AG09309 (cell line): ENCODE measurements around the gene ADAM8.
"Not testable (repeated sequence)": the region's sequence is repeated elsewhere in the genome, so short reads cannot be mapped to it uniquely, and the experiment has no call there.

Source experiments
- DNase-seq: peaks from one replicate; pipeline ENCODE4 v3.0.0-alpha.2; 2010; ENCODE audit warnings: low read depth
- H3K4me3 ChIP-seq: 2 replicates; pipeline ENCODE4 v1.5.1; 2011; ENCODE audit warnings: mild to moderate bottlenecking, low read depth, low read length, moderate library complexity; ENCODE audit not compliant: control insufficient read depth
- TF ChIP-seq, protein P1 (sequence below): IDR thresholded peaks from 2 replicates; pipeline ENCODE4 v1.5.1; 2011; ENCODE audit warnings: mild to moderate bottlenecking, low read depth, low read length, inconsistent platforms; ENCODE audit not compliant: insufficient read depth, control insufficient read depth; ENCODE audit errors: missing control alignments

Gene ADAM8

DNA sequence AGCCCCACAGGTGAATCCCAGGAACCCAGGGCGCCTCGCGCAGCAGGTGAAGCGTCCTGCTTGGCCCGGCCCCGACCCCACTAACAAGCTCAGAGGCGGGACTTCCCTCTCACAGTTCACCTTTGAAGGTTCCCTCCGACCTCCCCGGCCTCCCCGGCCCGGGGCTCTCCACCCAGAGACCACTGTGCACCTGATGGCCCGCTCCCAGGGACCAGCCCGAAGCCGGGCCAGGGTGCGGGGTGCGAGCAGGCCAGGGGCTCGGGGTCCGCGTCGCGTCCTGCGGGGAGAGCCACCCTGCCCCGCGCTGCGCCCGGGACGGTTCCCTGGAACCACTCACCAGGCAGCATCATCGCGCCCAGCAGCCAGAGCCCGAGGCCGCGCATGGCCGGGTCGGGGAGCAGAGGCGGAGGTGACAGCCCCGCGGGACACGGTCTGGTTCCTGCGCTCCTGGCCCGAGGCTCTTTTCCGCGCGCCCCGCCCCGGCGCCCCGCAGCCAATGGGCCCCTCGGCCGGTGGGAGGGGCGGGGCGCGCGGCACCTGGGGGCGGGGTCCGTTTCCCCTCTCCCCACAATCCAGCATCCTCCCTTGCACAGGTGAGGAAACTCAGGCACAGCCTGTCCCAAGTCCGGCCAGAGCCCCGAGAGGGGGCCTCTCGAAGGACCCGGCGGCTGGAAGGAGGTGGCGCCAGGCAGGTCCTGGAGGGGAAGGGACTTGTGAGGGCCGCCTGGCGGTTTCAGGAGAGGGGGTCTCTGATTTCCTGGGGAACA lies at the start of gene ADAM8:
Gene ADAM8, minus strand, starts transcription at position 434 of the 767 bp plus-strand sequence. Its CDS starts 51 bp downstream, at position 383.
- TF ChIP-seq, protein P1, sequence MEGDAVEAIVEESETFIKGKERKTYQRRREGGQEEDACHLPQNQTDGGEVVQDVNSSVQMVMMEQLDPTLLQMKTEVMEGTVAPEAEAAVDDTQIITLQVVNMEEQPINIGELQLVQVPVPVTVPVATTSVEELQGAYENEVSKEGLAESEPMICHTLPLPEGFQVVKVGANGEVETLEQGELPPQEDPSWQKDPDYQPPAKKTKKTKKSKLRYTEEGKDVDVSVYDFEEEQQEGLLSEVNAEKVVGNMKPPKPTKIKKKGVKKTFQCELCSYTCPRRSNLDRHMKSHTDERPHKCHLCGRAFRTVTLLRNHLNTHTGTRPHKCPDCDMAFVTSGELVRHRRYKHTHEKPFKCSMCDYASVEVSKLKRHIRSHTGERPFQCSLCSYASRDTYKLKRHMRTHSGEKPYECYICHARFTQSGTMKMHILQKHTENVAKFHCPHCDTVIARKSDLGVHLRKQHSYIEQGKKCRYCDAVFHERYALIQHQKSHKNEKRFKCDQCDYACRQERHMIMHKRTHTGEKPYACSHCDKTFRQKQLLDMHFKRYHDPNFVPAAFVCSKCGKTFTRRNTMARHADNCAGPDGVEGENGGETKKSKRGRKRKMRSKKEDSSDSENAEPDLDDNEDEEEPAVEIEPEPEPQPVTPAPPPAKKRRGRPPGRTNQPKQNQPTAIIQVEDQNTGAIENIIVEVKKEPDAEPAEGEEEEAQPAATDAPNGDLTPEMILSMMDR, result no peak
- no peak within 1 kb of the TSS for H3K4me3 ChIP-seq

DNA sequence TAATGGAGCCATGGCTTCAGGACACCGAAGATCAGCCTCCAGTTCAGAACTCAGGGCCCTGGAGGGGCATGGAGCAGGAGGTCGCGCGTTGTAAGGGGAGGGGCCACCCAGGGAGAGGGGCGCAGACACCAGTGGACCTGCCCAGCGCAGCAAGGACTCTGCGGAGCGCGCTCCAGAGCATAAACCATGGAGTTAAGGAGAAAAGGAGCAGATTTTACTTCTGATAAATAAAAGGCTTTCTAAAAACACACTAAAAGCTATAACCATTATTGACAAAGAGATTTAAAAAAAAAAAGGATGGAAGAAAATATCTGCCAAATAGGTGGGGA lies 49.5 kb upstream of the ADAM8 start:
- TF ChIP-seq, protein P1, result no peak
- DNase-seq, result no peak
- H3K4me3 ChIP-seq, result peak overlapping the region; percentile 16; the same call in 1 of the 2 replicates

More for the DNA sequence above, at the start of gene ADAM8:
- no peak for DNase-seq

DNA sequence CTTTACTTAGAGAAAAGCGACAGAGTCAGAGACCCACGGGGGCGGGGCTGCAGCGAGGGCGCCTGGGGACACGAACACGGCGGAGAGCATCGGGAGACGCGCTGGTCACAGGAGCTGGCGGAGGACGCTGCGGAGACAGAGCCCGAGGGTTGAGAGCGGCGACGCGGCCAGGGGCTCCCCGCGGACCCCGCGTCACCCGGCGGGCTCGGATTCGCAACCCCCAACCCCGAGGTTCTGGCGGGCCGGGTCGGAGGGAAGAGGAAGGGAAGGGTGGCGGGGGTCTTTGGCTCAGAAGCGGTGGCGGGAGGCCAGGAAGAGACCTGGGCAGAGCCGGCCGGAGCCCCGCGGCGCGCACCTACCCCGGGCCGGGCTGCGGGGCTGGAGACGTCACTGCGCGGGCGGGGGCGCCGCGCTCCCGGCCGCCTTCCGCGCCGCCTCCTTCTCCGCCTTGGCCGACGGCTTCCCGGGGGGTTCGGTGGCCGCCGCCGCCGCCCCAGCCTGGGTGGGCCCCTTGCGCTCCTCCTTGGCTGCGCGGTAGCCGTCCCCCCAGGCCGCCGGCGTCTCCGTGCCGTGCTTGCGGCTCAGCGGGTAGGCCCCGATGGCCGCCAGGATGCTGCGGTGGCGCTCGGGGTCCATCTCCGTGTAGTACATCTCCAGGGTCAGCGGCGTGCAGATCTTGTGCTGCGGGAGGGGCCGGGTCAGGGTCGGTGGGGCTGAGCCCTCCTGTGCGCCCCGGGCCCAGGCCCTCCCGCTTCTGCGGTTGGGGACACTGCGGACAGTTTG lies 49.0 kb upstream of the ADAM8 start:
- TF ChIP-seq, protein P1, result no peak
- peak overlapping the region; percentile 38 for H3K4me3 ChIP-seq
- no peak for DNase-seq

DNA sequence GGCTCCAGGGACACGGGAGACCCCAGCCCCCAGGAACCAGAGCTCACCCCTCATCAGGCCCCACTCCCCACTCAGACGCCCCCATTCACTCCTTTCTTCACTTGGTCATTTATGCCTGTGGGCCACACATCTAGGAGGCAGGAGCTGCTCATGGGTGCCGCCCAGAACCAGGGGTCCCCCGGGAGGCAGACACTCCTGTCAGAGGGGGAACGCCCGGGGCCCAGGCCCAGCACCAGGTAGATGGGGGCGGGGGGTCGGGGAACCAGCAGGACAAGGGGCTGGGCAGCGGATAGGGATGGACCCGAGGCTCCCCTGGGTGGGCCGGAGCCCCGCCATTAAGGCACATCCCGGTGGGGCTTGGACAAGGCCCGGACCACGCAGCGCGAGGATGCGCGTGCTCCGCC lies 48.2 kb upstream of the ADAM8 start:
- TF ChIP-seq, protein P1, result no peak
- no peak for DNase-seq
- H3K4me3 ChIP-seq, result peak overlapping the region; percentile 38

DNA sequence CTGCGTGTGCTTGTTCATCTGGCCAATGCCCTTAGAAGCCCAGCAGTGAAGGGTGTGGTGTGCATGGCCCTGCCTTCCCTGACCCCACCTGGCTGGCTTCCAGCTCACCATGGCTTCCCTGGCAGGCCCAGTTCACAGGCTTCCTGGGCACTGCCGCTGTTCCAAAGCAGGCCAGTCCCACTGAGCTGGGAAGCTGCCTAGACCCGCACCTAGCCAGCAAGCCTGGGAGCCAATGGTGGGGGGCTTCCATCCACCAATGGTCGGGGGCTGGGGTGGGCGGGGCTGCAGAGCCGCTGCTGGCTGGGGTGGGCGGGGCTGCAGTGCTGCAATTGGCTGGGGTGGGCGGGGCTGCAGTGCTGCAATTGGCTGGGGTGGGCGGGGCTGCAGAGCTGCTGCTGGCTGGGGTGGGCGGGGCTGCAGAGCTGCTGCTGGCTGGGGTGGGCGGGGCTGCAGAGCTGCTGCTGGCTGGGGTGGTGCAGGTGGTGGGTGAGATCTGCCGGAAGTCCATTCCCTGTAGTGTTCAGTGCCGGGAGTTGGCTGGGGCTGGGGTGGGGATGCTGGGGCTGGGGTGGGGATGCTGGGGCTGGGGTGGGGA lies 47.6 kb upstream of the ADAM8 start:
- H3K4me3 ChIP-seq, result no peak overlapping the region
- DNase-seq, result no peak
- TF ChIP-seq, protein P1, result no peak

DNA sequence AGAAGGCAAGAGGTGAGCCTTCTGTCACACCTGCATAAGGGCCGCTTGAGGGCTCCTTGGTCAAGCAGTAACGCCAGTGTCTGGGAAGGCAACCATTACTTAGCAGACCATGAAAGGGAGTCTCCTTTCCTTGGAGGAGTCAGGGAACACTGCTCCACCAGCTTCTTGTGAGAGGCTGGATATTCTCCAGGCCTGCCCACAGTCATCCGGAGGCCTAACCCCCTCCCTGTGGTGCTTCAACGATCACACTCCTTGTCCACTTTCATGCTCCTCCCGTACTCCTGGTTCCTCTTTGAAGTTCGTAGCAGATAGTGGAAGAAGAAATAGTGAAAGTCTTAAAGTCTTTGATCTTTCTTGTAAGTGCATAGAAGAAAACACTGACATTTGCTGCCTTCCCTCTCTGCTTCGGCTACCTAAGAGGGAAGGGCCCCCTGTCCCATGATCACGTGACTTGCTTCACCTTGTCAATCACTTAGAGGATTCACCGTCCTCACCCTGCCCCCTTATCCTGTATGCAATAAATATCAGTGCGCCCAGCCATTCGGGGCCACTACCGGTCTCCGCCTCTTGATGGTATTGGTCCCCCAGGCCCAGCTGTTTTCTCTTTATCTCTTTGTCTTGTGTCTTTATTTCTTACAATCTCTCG lies 45.5 kb upstream of the ADAM8 start:
- not testable (repeated sequence) for H3K4me3 ChIP-seq, DNase-seq

DNA sequence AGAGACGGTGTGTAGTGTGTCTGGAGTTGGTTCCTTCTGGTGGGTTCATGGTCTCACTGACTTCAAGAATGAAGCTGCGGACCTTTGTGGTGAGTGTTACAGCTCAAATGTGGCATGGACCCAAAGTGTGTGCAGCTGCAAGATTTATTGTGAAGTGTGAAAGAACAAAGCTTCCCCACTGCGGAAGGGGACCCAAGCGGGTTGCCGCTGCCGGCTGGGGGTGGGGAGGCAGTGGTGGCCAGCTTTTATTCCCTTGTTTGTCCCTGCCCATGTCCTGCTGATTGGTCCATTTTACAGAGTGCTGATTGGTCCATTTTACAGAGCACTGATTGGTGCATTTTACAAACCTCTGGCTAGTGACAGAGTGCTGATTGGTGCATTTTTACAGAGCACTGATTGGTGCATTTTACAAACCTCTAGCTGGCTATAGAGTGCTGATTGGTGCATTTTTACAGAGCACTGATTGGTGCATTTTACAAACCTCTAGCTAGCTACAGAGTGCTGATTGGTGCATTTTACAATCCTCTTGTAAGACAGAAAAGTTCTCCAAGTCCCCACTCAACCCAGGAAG lies 44.3 kb upstream of the ADAM8 start:
- not testable (repeated sequence) for DNase-seq, H3K4me3 ChIP-seq
